ENCODE measurements around the gene ABCB11. TPM values are rescaled to one million over a fixed set of nuclear protein-coding genes. Genes with fewer than 3 reads are reported as not detected.

Gene ABCB11
- total RNA-seq, 1 donor from 2014 or later = not detected

DNA sequence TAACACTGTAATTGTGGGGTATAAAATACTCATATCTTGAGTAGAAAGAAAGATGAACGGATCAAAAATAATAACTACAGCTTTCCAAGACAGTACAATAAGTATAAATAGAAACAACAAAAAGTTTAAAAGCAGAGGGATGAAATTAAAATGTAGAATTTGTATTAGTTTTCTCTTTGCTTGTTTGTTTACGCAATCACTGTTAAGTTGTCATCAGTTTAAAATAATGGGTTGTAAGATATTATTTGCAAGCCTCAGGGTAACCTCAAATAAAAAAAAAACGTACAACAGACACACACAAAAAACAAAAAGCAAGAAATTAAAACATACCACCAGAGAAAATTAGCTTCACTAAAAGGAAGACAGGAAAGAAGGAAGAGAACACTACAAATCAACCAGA lies 18.0 kb upstream of the ABCB11 start:
- peaks cover 6% of the 10 kb centered on the region for H3K36me3 Mint-ChIP-seq (ENCODE audit: unreplicated experiment)
- H3K27me3 Mint-ChIP-seq (ENCODE audit: unreplicated experiment) = peaks cover 3% of the 10 kb centered on the region
- no peaks in the 10 kb centered on the region for H3K4me1 Mint-ChIP-seq (ENCODE audit: low read depth, unreplicated experiment)
- DNase-seq = no peak
- no peak overlapping the region for H3K27ac Mint-ChIP-seq (ENCODE audit: unreplicated experiment)
- no peak overlapping the region for H3K4me3 Mint-ChIP-seq (ENCODE audit: unreplicated experiment)
- TF ChIP-seq, protein P1, sequence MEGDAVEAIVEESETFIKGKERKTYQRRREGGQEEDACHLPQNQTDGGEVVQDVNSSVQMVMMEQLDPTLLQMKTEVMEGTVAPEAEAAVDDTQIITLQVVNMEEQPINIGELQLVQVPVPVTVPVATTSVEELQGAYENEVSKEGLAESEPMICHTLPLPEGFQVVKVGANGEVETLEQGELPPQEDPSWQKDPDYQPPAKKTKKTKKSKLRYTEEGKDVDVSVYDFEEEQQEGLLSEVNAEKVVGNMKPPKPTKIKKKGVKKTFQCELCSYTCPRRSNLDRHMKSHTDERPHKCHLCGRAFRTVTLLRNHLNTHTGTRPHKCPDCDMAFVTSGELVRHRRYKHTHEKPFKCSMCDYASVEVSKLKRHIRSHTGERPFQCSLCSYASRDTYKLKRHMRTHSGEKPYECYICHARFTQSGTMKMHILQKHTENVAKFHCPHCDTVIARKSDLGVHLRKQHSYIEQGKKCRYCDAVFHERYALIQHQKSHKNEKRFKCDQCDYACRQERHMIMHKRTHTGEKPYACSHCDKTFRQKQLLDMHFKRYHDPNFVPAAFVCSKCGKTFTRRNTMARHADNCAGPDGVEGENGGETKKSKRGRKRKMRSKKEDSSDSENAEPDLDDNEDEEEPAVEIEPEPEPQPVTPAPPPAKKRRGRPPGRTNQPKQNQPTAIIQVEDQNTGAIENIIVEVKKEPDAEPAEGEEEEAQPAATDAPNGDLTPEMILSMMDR (IDR thresholded peaks at IDR 0.05; ENCODE audit: partially characterized antibody, unreplicated experiment) = no peak
- no peaks in the 10 kb centered on the region for H3K9me3 Mint-ChIP-seq (ENCODE audit: unreplicated experiment)

DNA sequence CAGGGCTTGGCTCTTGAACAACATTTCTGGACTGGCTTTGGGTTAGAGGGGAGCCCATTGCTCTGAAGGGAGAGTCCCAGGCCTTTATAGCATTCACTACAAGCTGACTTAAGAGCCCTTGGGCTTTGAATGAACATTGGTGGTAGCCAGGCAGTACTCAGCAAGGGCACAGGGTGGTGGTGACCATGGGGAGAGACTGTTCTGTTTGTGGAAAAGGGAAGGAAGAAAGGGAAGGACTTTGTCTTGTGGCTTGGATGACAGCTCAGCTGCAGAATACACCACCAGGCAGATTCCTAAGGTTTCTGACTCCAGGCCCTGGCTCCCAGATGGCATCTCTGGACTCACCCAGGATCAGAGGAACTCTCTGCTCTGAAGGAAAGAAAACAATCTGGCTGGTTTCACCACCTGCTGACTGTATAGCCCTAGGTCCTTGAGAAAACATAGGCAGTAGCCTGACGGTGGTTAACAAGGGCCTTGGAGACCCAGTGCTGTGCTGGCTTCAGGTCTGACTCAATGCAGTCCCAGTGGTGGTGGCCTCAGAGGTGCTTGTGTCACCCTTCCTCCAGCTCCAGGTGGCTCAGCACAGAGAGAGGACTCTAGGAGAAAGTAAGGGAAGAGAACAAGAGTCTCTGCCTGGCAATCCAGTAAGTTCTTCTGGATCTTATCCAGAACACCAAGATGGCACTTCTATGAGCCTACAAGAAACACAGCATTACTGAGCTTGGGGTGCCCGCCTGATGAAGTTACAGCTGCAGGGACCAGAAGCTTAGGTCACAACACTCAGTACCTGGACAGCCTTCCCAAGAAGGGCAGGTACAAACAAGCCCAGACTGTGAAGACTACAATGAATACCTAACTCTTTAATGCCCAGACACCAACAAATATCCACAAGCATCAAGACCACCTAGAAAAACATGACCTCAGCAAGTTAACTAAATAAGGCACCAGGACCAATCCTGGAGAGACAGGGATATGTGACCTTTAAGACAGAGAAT lies 16.4 kb upstream of the ABCB11 start:
- Mint-ChIP-seq H3K36me3 (ENCODE audit: unreplicated experiment) (peaks cover 6% of the 10 kb centered on the region), H3K4me1 (ENCODE audit: low read depth, unreplicated experiment) (no peaks in the 10 kb centered on the region), H3K27me3 (ENCODE audit: unreplicated experiment) (peaks cover 3% of the 10 kb centered on the region), H3K4me3 (ENCODE audit: unreplicated experiment) (no peak overlapping the region), H3K27ac (ENCODE audit: unreplicated experiment) (no peak overlapping the region), H3K9me3 (ENCODE audit: unreplicated experiment) (peaks cover 1% of the 10 kb centered on the region)
- TF ChIP-seq, protein P1 (IDR thresholded peaks at IDR 0.05; ENCODE audit: partially characterized antibody, unreplicated experiment) = no peak
- no peak for DNase-seq

DNA sequence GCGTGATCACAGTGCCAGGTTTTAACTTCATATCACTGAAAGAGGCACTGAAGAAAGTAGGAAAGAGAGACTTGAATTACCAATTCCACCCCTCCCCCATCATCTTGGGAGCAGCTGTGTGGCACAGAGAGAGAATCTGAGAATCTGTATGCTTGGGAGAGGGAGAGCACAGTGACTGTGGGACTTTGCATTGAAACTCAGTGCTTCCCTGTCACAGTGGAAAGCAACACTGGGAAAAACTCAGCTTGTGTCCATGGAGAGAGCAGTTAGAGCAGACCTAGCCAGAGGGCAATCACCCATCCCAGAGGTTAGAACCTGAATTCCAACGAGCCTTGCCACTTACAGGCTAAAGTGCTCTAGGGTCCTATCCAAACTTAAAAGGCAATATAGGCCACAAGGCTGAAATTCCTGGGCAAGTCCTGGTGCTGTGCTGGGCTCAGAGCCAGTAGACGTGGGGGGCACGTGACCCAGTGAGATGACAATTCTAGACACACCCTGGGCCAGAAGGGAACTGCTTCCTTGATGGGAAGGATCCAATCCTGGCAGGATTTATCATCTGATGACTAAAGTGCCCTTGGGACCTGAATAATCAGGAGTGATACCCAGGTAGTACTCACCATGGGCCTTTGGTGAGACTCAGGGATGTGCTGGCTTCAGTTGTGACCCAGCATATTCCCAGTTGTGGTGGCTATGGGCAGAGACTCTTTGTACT lies 15.5 kb upstream of the ABCB11 start:
- no peak overlapping the region for H3K27ac Mint-ChIP-seq (ENCODE audit: unreplicated experiment)
- no peaks in the 10 kb centered on the region for H3K4me1 Mint-ChIP-seq (ENCODE audit: low read depth, unreplicated experiment)
- TF ChIP-seq, protein P1 (IDR thresholded peaks at IDR 0.05; ENCODE audit: partially characterized antibody, unreplicated experiment) = no peak
- no peak overlapping the region for H3K4me3 Mint-ChIP-seq (ENCODE audit: unreplicated experiment)
- peaks cover 4% of the 10 kb centered on the region for H3K9me3 Mint-ChIP-seq (ENCODE audit: unreplicated experiment)
- peaks cover 14% of the 10 kb centered on the region for H3K36me3 Mint-ChIP-seq (ENCODE audit: unreplicated experiment)
- peaks cover 3% of the 10 kb centered on the region for H3K27me3 Mint-ChIP-seq (ENCODE audit: unreplicated experiment)
- DNase-seq = no peak

DNA sequence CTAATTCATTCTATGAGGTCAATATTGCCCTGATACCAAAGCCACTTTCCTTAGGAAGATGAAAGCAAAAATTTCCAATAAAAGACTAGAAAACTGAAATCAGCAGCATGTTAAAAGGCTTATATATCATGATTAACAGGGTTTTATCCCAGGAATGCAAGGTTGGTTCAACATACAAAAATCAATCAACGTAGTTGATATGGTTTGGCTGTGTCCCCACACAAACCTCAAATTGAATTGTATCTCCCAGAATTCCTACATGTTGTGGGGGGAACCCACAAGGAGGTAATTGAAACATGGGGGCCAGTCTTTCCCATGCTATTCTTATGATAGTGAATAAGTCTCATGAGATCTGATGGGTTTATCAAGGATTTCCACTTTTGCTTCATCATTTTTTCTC lies 11.7 kb upstream of the ABCB11 start:
- Mint-ChIP-seq H3K27me3 (ENCODE audit: unreplicated experiment) (peaks cover 5% of the 10 kb centered on the region), H3K9me3 (ENCODE audit: unreplicated experiment) (peaks cover 4% of the 10 kb centered on the region), H3K4me3 (ENCODE audit: unreplicated experiment) (no peak overlapping the region), H3K27ac (ENCODE audit: unreplicated experiment) (no peak overlapping the region), H3K4me1 (ENCODE audit: low read depth, unreplicated experiment) (no peaks in the 10 kb centered on the region), H3K36me3 (ENCODE audit: unreplicated experiment) (peaks cover 14% of the 10 kb centered on the region)
- TF ChIP-seq, protein P1 (IDR thresholded peaks at IDR 0.05; ENCODE audit: partially characterized antibody, unreplicated experiment) = no peak
- no peak for DNase-seq
